Activated CD4-positive, alpha-beta memory T cell treated with anti-CD3 and anti-CD28 coated beads for 36 hours (primary cell): ENCODE results near the gene TMEM120B. TPM values are rescaled to one million over a fixed set of nuclear protein-coding genes. Genes with fewer than 3 reads are reported as not detected.
A peak's percentile ranks its signal among the peaks of the same experiment; 100 is the strongest.
"Not testable (repeated sequence)": the region's sequence is repeated elsewhere in the genome, so short reads cannot be mapped to it uniquely, and the experiment has no call there.

Experiments used
- CTCF ChIA-PET: fragments of 350-600 bp; sonication (Branson Sonifier 250); formaldehyde crosslinking; loops from one replicate; lab custom pipeline; 2021; ENCODE audit warnings: antibody characterized with exemption, inconsistent platforms; lab: Charles Lee
- POLR2A ChIA-PET: fragments of 350-600 bp; sonication (Branson Sonifier 250); formaldehyde crosslinking; loops from one replicate; lab custom pipeline; 2021; ENCODE audit warnings: antibody characterized with exemption; lab: Charles Lee
- DNase-seq: peaks from one replicate; pipeline ENCODE4 v3.0.0-alpha.2; 2020
- H3K27ac Mint-ChIP-seq: one replicate; pipeline ENCODE4 v1.8.0; 2021; ENCODE audit warnings: mixed read lengths
- H3K27me3 Mint-ChIP-seq: one replicate; pipeline ENCODE4 v1.8.0; 2021; ENCODE audit warnings: mixed read lengths
- H3K36me3 Mint-ChIP-seq: one replicate; pipeline ENCODE4 v1.8.0; 2021; ENCODE audit warnings: mixed read lengths
- H3K4me1 Mint-ChIP-seq: one replicate; pipeline ENCODE4 v1.8.0; 2021; ENCODE audit warnings: low read depth, mixed read lengths
- H3K4me3 Mint-ChIP-seq: one replicate; pipeline ENCODE4 v1.8.0; 2021; ENCODE audit warnings: mild to moderate bottlenecking, mixed read lengths
- H3K9me3 Mint-ChIP-seq: one replicate; pipeline ENCODE4 v1.8.0; 2021; ENCODE audit warnings: mixed read lengths
- intact Hi-C: fragments of 100-400 bp; cut with micrococcal nuclease; formaldehyde crosslinking; loops from one replicate; pipeline ENCODE4 v1.15.1; 2023
- total RNA-seq, 2 experiments: library from RNA; stranded (reverse); gene quantifications; one replicate each; pipeline ENCODE4 v1.2.3, GENCODE V29; 2021

Gene TMEM120B
- total RNA-seq, 2 experiments from 2014 or later, result 8.8 to 9.5 TPM

DNA sequence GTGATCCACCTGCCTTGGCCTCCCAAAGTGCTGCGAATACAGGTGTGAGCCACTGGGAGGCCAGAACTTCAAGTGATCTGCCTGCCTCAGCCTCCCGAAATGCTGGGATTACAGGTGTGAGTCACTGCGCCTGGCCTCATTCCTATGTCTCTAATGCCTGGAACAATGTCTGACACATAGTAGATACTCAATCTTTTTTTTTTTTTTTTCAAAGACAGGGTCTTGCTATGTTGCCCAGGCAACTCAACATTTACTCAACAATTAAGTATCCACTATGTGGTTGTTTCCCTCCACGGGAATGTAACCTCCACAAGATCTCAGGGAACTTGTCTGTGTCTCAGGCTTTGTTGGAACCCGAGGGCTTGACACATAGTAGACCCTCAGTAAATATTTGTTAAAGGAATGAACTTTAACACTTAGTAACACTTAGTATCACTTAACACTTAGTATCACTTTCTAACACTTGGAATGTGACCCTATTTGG is 3.0 kb upstream of the TMEM120B start:
- Mint-ChIP-seq H3K4me1 (peaks cover 14% of the 10 kb centered on the region), H3K4me3 (no peak overlapping the region), H3K27me3 (no peaks in the 10 kb centered on the region), H3K9me3 (peaks cover 4% of the 10 kb centered on the region), H3K36me3 (peaks cover 1% of the 10 kb centered on the region), H3K27ac (no peak overlapping the region)
- POLR2A ChIA-PET, result no interaction called here
- intact Hi-C loops, result no loop called here
- DNase-seq, result no peak
- CTCF ChIA-PET, result interaction anchor here (4.2 kb wide), 1 partner anchor 85 kb away, joined by 60 read pairs; the partner anchor contains the start of gene RHOF

DNA sequence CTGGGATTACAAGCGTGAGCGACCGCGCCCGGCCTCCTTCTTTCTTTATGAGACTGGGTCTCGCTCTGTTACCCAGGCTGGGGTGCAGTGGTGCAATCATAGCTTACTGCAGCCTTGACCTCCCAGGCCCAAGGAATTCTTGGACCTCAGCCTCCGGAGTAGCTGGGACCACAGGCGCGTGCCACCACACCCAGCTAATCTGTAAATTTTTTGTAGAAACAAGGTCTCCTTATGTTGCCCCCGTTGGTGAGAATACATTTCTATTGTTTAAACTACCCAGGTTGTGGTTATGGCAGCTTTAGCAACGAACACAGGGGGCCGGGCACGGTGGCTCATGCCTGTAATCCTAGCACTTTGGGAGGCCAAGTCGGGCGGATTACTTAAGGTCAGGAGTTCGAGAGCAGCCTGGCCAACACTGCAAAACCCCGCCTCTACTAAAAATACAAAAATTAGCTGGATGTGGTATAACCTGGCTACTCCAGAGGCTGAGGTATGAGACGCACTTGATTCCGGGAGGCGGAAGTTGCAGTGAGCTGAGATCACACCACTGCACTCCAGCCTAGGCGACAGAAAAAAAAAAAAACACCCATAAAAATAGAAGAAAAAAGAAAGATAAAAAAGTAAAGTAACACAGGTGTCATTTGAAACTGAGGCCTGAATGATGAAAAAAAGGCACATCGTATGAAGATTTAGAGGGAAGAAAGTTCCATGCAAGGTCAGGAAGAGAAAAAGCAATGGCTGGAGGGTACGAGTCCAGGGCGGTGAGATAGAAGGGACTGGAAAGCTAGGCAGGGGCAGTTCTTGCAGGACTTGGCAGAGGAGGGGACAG is 977 bp upstream of the TMEM120B start:
- CTCF ChIA-PET, result interaction anchor here (0.6 to 4.2 kb wide), 10 partner anchors 14 to 206 kb away, joined by 3 to 60 read pairs (median 4); partner anchors contain the start of genes CFAP251, PSMD9 and RHOF
- peaks cover 16% of the 10 kb centered on the region for H3K4me1 Mint-ChIP-seq
- H3K9me3 Mint-ChIP-seq, result no peaks in the 10 kb centered on the region
- intact Hi-C loops, result loop anchor here (1.0 to 5.0 kb wide), 4 partner anchors 25 to 176 kb away; partner anchors contain the start of gene PSMD9
- peak overlapping the region; percentile 89 for H3K4me3 Mint-ChIP-seq
- POLR2A ChIA-PET, result interaction anchor here (0.5 to 2.2 kb wide), 5 partner anchors 37 to 155 kb away, joined by 3 to 9 read pairs (median 3); partner anchors contain the start of genes ORAI1 and RHOF
- peak overlapping the region; percentile 59 for H3K27ac Mint-ChIP-seq
- peaks cover 1% of the 10 kb centered on the region for H3K36me3 Mint-ChIP-seq
- no peaks in the 10 kb centered on the region for H3K27me3 Mint-ChIP-seq
- peak; percentile 49 for DNase-seq

DNA sequence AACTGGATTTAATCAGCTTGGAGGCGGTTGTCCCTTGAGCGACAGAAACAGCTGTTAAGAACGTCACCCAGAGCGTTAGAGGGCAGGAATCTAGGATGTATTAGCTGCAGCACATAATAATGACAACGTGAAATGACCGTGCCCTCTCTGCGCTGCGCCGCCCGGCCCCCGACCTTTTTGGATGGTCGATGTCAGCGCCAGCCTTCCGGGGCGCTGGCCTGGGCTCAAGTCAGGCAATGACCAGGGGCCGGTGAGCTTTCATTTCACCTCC is 427 bp upstream of the TMEM120B start:
- Mint-ChIP-seq H3K4me1 (peaks cover 16% of the 10 kb centered on the region), H3K27ac (peak overlapping the region; percentile 59), H3K4me3 (peak overlapping the region; percentile 89), H3K9me3 (no peaks in the 10 kb centered on the region), H3K36me3 (peaks cover 1% of the 10 kb centered on the region), H3K27me3 (no peaks in the 10 kb centered on the region)
- intact Hi-C loops, result loop anchor here (1.0 to 5.0 kb wide), 4 partner anchors 25 to 175 kb away; partner anchors contain the start of gene PSMD9
- ChIA-PET CTCF (interaction anchor here (0.6 to 4.2 kb wide), 11 partner anchors 14 to 218 kb away, joined by 3 to 60 read pairs (median 4); partner anchors contain the start of genes CFAP251, PSMD9 and RHOF), POLR2A (interaction anchor here (0.5 to 2.2 kb wide), 5 partner anchors 70 to 155 kb away, joined by 3 to 9 read pairs (median 3); partner anchors contain the start of genes ORAI1 and RHOF)
- DNase-seq, result peak; percentile 35

DNA sequence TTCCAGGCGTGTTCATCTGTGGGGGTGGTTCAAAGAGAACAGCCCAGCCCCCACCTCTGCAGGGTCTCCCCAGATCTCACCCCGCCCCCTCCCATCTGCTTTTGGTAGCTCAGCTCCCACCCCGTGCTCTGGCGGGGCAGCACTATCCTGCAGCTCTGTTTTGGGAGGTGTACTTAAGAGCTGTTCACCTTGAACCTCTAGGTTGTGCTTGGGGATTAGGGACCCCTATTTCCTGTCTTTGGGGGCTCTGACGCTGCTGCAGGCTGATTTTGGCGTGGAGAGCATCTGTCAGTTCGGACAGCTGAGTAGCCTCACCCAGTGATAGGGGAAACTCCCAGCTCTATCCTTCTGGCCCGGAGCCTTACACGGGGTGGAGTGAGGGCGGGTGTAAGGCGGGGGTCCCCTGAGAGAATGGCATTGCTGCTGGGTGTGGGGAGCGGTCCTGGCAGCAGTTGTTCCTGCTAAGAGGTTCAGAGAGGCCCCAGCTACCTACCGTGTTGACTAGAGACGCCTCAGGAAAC is 765 bp downstream of the TMEM120B start:
- no peak overlapping the region for H3K27ac Mint-ChIP-seq
- no peak for DNase-seq
- H3K36me3 Mint-ChIP-seq, result peaks cover 1% of the 10 kb centered on the region
- H3K9me3 Mint-ChIP-seq, result no peaks in the 10 kb centered on the region
- CTCF ChIA-PET, result interaction anchor here (1.2 to 4.2 kb wide), 8 partner anchors 15 to 205 kb away, joined by 4 to 60 read pairs (median 5); partner anchors contain the start of genes CFAP251, PSMD9 and RHOF
- intact Hi-C loops, result loop anchor here (2.0 to 5.0 kb wide), 3 partner anchors 27 to 174 kb away; partner anchors contain the start of gene PSMD9
- no peaks in the 10 kb centered on the region for H3K27me3 Mint-ChIP-seq
- peaks cover 16% of the 10 kb centered on the region for H3K4me1 Mint-ChIP-seq
- peak overlapping the region; percentile 89 for H3K4me3 Mint-ChIP-seq
- POLR2A ChIA-PET, result interaction anchor here (0.6 to 2.2 kb wide), 5 partner anchors 68 to 91 kb away, joined by 3 to 9 read pairs (median 3); partner anchors contain the start of genes ORAI1 and RHOF

DNA sequence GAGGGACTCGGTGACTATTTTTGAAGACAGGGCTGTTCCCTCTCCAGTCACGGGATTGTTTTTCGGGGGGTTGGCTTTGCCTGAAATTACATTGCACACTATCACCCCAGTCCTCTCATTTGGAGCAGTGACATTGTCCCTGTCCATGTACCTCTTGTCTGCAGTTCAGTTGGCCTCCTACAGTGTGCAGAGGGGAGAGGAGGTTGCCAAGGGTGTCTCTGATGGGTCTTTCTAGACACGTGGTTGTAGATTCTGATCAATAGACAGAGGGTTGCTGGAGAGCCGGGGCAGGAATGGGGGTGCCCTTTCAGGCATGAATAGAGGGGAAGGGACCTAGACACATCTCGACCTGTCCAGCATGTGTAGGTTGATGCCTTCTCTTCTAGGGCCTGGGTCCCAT is 1.2 kb downstream of the TMEM120B start:
- intact Hi-C loops, result loop anchor here (2.0 to 5.0 kb wide), 3 partner anchors 27 to 174 kb away; partner anchors contain the start of gene PSMD9
- ChIA-PET CTCF (interaction anchor here (1.2 to 4.2 kb wide), 5 partner anchors 18 to 98 kb away, joined by 4 to 60 read pairs (median 5); partner anchors contain the start of gene RHOF), POLR2A (interaction anchor here (2.2 kb wide), 1 partner anchor 68 kb away, joined by 9 read pairs; no protein-coding TSS in a partner anchor)
- H3K27me3 Mint-ChIP-seq, result no peaks in the 10 kb centered on the region
- H3K27ac Mint-ChIP-seq, result no peak overlapping the region
- DNase-seq, result peak; percentile 12
- no peaks in the 10 kb centered on the region for H3K9me3 Mint-ChIP-seq
- H3K36me3 Mint-ChIP-seq, result peaks cover 1% of the 10 kb centered on the region
- peak overlapping the region; percentile 89 for H3K4me3 Mint-ChIP-seq
- peaks cover 16% of the 10 kb centered on the region for H3K4me1 Mint-ChIP-seq

DNA sequence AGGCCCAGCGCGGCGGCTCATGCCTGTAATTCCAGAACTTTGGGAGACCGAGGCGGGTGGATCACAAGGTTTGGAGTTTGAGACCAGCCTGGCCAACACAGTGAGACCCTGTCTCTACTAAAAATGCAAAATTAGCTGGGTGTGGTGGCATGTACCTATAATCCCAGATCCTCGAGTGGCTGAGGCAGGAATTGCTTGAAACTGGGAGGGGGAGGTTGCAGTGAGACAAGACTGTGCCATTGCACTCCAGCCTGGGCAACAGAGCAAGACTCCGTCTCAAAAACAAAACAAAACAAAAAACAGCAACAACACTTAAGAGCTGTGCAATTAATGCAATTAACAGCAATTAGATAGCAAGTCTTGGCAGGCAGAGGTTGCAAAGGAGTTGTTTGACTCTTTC is 2.5 kb downstream of the TMEM120B start:
- H3K27me3 Mint-ChIP-seq, H3K27ac Mint-ChIP-seq, H3K4me3 Mint-ChIP-seq, intact Hi-C loops, H3K36me3 Mint-ChIP-seq, H3K9me3 Mint-ChIP-seq, DNase-seq: not testable (repeated sequence)
- ChIA-PET CTCF (interaction anchor here (1.0 kb wide), 1 partner anchor 221 kb away, joined by 3 read pairs; no protein-coding TSS in a partner anchor), POLR2A (interaction anchor here (0.9 kb wide), 1 partner anchor 67 kb away, joined by 3 read pairs; no protein-coding TSS in a partner anchor)
- peaks cover 16% of the 10 kb centered on the region for H3K4me1 Mint-ChIP-seq

DNA sequence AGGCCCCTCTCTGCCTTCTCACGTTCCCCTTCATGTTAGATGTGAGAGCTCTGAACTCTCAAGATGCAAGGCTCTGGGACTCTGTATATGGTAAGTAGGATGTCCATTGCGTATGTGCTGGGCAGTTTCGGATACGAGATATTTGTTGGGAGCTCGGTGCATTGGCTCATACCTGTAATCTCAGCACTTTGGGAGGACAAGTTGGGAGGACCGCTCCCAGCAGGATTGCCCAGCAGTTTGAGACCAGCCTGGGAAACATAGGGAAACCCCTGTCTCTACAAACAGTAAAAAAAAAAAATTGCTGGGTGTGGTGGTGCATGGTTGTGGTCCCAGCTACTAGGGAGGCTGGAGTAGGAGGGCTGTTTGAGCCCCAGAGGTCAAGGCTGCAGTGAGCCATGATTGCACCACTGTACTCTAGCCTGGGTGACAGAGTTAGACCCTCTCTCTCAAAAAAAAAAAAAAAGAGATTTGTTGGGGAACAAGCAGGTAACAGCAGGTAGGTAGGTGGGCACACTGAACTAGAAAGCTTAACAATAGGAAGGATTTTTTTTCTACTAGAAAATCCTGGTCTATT is 3.4 kb downstream of the TMEM120B start:
- ChIA-PET POLR2A (interaction anchor here (0.5 to 0.6 kb wide), 3 partner anchors 31 to 172 kb away, joined by 3 to 5 read pairs (median 3); no protein-coding TSS in a partner anchor), CTCF (interaction anchor here (0.6 to 1.0 kb wide), 2 partner anchors 222 to 830 kb away, joined by 3 read pairs; no protein-coding TSS in a partner anchor)
- Mint-ChIP-seq H3K27me3 (no peaks in the 10 kb centered on the region), H3K27ac (no peak overlapping the region), H3K4me1 (peaks cover 16% of the 10 kb centered on the region), H3K36me3 (peaks cover 1% of the 10 kb centered on the region), H3K9me3 (no peaks in the 10 kb centered on the region), H3K4me3 (no peak overlapping the region)
- no peak for DNase-seq
- intact Hi-C loops, result no loop called here

DNA sequence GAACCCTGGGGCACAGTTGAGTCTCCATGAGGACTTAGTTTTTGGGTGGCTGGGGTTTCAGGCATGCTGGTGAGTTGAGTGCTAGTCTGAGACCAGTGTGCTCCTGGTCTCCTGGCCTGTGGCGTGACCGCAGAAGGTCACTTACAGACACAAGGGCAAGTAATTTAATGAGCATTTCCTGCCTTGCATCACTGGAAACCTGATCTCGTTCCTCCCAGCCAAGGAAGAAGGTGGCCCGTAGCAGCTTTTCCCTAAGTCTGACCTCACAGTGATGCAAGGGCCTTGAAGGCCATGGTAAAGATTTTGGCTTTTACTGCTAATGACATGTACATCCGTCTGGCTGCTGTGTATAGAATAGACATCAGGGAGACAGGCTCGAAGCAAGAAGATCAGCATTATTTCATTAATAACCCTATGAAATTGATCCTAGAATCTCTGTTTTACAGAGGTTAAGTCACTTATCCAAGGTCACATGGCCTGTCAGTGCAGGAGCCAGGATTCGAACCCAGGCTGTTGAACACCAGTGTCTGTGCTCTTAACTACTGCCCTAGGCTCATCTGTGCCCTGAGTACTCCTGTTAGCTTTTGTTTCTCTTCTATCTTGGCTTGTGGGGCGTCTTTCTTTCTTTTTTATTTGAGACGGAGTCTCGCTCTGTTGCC is 4.6 kb downstream of the TMEM120B start:
- Mint-ChIP-seq H3K4me3 (no peak overlapping the region), H3K9me3 (no peaks in the 10 kb centered on the region), H3K4me1 (peaks cover 11% of the 10 kb centered on the region), H3K27ac (no peak overlapping the region), H3K27me3 (no peaks in the 10 kb centered on the region), H3K36me3 (peaks cover 1% of the 10 kb centered on the region)
- ChIA-PET POLR2A (no interaction called here), CTCF (interaction anchor here (0.9 to 3.0 kb wide), 2 partner anchors 77 to 95 kb away, joined by 3 to 17 read pairs; partner anchors contain the start of gene RHOF)
- intact Hi-C loops, result no loop called here
- no peak for DNase-seq

DNA sequence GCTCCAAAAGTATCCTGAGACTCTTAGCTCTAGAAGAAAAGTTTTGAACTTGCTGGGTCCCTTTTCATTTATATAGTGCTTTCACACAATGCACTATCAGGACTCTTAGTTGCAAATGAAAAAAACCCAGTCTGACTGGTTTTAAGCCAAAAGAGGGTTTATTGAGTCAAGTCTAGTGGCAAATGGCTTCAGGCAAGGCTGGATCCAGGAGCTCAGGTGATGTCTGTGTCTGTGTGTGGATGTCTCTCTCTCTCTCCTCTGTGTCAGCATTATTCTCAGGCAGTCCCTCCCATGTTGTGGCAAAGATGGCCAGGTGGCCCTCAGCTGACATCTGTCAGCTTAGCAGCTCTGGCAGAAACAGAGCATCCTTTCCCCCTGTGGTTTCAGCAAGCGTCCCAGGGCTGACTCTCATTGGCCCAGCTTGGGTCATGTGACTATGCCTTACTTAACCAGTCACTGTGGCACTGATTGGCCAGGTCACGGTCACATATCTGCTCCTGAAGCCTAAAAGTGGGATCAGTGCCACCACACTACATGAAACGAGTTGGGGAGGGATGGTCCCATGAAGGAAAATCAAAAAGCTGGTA is 6.2 kb downstream of the TMEM120B start:
- H3K36me3 Mint-ChIP-seq, result peaks cover 6% of the 10 kb centered on the region
- intact Hi-C loops, result no loop called here
- no peaks in the 10 kb centered on the region for H3K27me3 Mint-ChIP-seq
- peaks cover 7% of the 10 kb centered on the region for H3K4me1 Mint-ChIP-seq
- H3K27ac Mint-ChIP-seq, result no peak overlapping the region
- CTCF ChIA-PET, result interaction anchor here (1.2 to 3.0 kb wide), 2 partner anchors 75 to 277 kb away, joined by 3 to 17 read pairs; partner anchors contain the start of gene RHOF
- POLR2A ChIA-PET, result no interaction called here
- H3K9me3 Mint-ChIP-seq, result no peaks in the 10 kb centered on the region
- H3K4me3 Mint-ChIP-seq, result no peak overlapping the region
- peak; percentile 23 for DNase-seq

DNA sequence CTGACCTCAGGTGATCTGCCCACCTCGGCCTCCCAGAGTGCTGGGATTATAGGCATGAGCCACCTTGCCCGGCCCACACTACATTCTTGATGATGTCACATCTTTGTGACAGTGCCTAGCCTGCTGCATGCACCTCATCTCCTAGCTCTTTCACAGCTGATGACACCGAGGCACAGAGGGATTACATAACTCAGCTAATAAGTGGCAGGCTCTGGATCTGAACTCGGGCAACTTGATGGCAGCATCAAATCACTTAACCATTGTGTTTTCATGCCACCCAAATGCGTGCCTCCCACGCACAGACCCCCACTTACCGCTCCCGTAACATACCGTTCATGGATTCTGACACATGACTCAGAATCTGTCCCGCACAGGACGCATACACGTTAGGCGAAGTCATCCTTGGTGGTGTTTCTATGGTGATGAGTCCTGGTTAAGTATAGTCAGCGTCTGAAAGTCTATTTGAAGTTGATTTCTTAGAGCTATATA is 7.4 kb downstream of the TMEM120B start:
- DNase-seq, result no peak
- ChIA-PET POLR2A (no interaction called here), CTCF (interaction anchor here (1.2 to 3.0 kb wide), 2 partner anchors 74 to 278 kb away, joined by 3 to 17 read pairs; partner anchors contain the start of gene RHOF)
- intact Hi-C loops, result no loop called here
- Mint-ChIP-seq H3K27ac (no peak overlapping the region), H3K4me1 (no peaks in the 10 kb centered on the region), H3K36me3 (peaks cover 5% of the 10 kb centered on the region), H3K4me3 (no peak overlapping the region), H3K9me3 (no peaks in the 10 kb centered on the region), H3K27me3 (no peaks in the 10 kb centered on the region)
